Activated CD8-positive, alpha-beta T cell treated with anti-CD3 and anti-CD28 coated beads, Interleukin-2, amount 10 ng/mL, durations not matched to agents 7 days and 5 days (primary cell): ENCODE data around the gene AMN1. TPM values are rescaled to one million over a fixed set of nuclear protein-coding genes. Genes with fewer than 3 reads are reported as not detected.
"Not testable (repeated sequence)": the region's sequence is repeated elsewhere in the genome, so short reads cannot be mapped to it uniquely, and the experiment has no call there.

Experiments
- ATAC-seq: fragments of 150-1000 bp; cut with Tn5 transposase; one replicate; pipeline ENCODE4 v1.10.0; 2021; ENCODE audit warnings: moderate library complexity
- CTCF ChIA-PET: fragments of 350-600 bp; sonication (Branson Sonifier 250); formaldehyde crosslinking; loops from one replicate; lab custom pipeline; 2021; ENCODE audit warnings: antibody characterized with exemption; lab: Charles Lee
- POLR2A ChIA-PET: fragments of 350-600 bp; sonication (Branson Sonifier 250); formaldehyde crosslinking; loops from one replicate; lab custom pipeline; 2021; ENCODE audit warnings: antibody characterized with exemption; lab: Charles Lee
- DNase-seq: peaks from one replicate; pipeline ENCODE4 v3.0.0-alpha.2; 2020
- H3K27ac Mint-ChIP-seq: one replicate; pipeline ENCODE4 v1.8.0; 2021; ENCODE audit warnings: mild to moderate bottlenecking, mixed read lengths
- H3K27me3 Mint-ChIP-seq: one replicate; pipeline ENCODE4 v1.8.0; 2021; ENCODE audit warnings: low read depth, mixed read lengths
- H3K36me3 Mint-ChIP-seq: one replicate; pipeline ENCODE4 v1.8.0; 2021; ENCODE audit warnings: low read depth, mixed read lengths
- H3K4me1 Mint-ChIP-seq: one replicate; pipeline ENCODE4 v1.8.0; 2021; ENCODE audit warnings: low read depth, mixed read lengths
- H3K4me3 Mint-ChIP-seq: one replicate; pipeline ENCODE4 v1.8.0; 2021; ENCODE audit warnings: mild to moderate bottlenecking, mixed read lengths
- H3K9me3 Mint-ChIP-seq: one replicate; pipeline ENCODE4 v1.8.0; 2022; ENCODE audit warnings: mixed read lengths; ENCODE audit not compliant: insufficient read depth
- total RNA-seq, 2 experiments: library from RNA; stranded (reverse); gene quantifications; one replicate each; pipeline ENCODE4 v1.2.3, GENCODE V29; 2021

AMN1 gene
- total RNA-seq, 2 experiments from 2014 or later = 3.4 to 3.5 TPM

DNA sequence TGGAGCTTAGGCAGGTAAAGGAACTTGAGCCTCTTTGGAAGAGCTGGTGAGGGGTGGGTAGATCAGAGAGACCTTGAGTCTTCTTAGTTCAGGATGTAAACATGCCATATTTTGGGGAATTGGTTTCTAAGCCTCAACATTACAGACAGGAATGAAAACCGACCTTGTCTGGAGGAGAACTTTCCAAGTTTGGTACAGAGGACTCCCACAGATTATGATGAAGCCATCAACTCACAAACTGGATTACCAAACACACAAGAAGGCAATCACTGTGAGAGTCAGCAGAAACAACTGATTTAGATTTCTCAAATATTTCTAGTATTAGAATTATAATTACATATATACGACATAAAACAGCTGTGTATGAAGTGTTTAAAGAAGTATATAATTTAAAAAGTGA, 22.3 kb upstream of the AMN1 start:
- DNase-seq = no peak
- Mint-ChIP-seq H3K36me3 (peaks cover 19% of the 10 kb centered on the region), H3K27ac (no peak overlapping the region), H3K4me1 (peaks cover 45% of the 10 kb centered on the region), H3K4me3 (no peak overlapping the region), H3K27me3 (no peaks in the 10 kb centered on the region), H3K9me3 (peaks cover 16% of the 10 kb centered on the region)
- ChIA-PET CTCF (interaction anchor here (0.7 kb wide), 1 partner anchor 68 kb away, joined by 4 read pairs; no protein-coding TSS in a partner anchor), POLR2A (no interaction called here)
- ATAC-seq = no peak

DNA sequence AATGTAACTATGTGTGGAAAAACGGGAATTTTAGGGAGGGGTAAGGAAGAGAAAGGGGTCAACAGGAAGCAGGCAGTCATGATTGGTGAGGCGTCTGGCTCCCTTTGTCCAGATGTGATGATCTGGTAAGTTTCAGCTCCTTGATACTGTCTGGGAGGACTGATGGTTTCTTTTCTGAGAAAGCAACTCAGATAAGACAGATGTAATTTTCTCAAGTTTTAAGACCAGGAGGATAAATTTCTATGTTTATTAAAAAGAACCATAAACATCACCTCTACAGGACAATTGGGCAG, 21.9 kb upstream of the AMN1 start:
- Mint-ChIP-seq H3K4me3 (no peak overlapping the region), H3K27me3 (no peaks in the 10 kb centered on the region), H3K9me3 (peaks cover 16% of the 10 kb centered on the region), H3K36me3 (peaks cover 22% of the 10 kb centered on the region), H3K4me1 (peaks cover 48% of the 10 kb centered on the region), H3K27ac (peak overlapping the region; percentile 46)
- ATAC-seq = no peak
- no peak for DNase-seq
- ChIA-PET POLR2A (interaction anchor here (0.6 kb wide), 1 partner anchor 328 kb away, joined by 4 read pairs; no protein-coding TSS in a partner anchor), CTCF (no interaction called here)

DNA sequence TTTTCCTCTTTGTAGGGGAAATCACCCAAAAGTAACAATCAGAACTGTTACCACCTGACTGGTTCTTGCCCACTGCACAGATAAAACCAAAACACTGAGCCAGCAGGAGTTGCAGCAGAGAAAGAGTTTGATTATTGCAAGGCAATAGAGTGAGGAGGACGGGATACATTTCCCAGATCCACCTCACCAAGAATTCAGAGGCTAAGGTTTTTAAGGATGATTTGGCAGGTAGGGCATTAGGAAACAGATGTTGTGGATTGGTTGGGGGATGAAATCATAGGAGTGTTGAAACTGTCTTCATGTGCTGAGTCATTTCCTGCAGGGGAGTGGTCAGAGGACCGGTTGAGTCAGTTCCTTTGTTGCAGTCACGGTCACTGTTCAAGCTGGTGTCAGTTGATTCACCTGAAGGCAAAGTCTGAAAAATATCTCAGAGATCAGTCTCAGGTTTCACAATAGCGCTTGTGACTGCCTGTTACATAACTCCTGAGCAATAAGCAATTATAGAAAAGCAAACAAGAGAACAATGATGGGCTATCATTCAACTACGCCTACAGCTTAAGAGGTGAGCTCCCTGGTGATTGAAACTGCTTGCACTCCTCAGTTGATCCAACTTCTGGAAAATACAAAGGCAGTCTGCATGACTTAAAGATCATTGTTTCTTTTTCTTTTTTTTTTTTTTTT, 20.3 kb upstream of the AMN1 start:
- Mint-ChIP-seq H3K4me1 (peaks cover 48% of the 10 kb centered on the region), H3K36me3 (peaks cover 22% of the 10 kb centered on the region), H3K27me3 (no peaks in the 10 kb centered on the region), H3K9me3 (peaks cover 16% of the 10 kb centered on the region), H3K27ac (peak overlapping the region; percentile 75), H3K4me3 (peak overlapping the region; percentile 1)
- CTCF ChIA-PET = interaction anchor here (1.8 kb wide), 1 partner anchor 15 kb away, joined by 6 read pairs; no protein-coding TSS in a partner anchor
- DNase-seq (peak; percentile 81), ATAC-seq (peak; percentile 84)
- POLR2A ChIA-PET = interaction anchor here (0.8 kb wide), 1 partner anchor 21 kb away, joined by 3 read pairs; no protein-coding TSS in a partner anchor

DNA sequence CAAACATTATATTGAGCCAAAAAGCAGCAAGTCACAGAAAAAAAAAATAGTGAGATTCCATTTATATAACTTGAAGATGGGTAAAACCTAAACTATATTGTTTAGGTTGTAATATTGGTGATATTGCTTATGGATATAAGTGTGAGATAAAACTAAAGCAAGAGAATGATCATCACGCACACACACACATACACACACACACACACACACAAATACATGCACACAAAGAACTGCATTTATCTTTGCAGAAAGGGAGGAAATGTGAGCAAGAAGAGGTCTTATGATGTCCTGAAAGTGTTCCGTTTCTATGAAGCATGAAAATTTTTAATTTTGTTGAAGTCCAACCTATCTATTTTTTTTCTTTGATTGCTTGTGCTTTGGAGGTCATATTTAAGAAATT, 16.4 kb upstream of the AMN1 start:
- ChIA-PET POLR2A (interaction anchor here (1.1 kb wide), 1 partner anchor 16 kb away, joined by 3 read pairs; the partner anchor contains the start of gene AMN1), CTCF (no interaction called here)
- ATAC-seq = no peak
- Mint-ChIP-seq H3K27ac (no peak overlapping the region), H3K27me3 (no peaks in the 10 kb centered on the region), H3K9me3 (peaks cover 7% of the 10 kb centered on the region), H3K36me3 (peaks cover 18% of the 10 kb centered on the region), H3K4me1 (peaks cover 36% of the 10 kb centered on the region), H3K4me3 (no peak overlapping the region)
- no peak for DNase-seq

DNA sequence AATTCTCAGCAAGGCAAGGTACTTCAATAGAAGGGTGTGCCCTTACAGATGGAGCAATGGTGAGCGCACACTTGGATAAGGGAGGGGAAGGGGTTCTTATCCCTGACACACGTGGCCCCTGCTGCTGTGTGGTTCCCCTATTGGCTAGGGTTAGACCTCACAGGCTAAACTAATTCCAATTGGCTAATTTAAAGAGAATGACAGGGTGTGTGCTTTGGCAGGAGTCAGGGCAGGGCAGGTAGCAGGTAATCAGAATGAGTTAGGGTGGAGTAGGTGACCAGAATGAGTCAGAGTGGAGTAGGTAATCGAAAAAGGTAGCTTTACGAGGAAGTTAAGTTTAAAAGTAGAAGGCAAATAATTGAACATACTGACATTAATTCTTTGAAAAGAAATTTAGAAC, 15.5 kb upstream of the AMN1 start:
- Mint-ChIP-seq H3K36me3 (peaks cover 15% of the 10 kb centered on the region), H3K4me1 (peaks cover 34% of the 10 kb centered on the region)
- ATAC-seq, H3K27me3 Mint-ChIP-seq, CTCF ChIA-PET, H3K27ac Mint-ChIP-seq, H3K4me3 Mint-ChIP-seq, H3K9me3 Mint-ChIP-seq, DNase-seq: not testable (repeated sequence)
- POLR2A ChIA-PET = interaction anchor here (1.1 kb wide), 1 partner anchor 15 kb away, joined by 3 read pairs; the partner anchor contains the start of gene AMN1

DNA sequence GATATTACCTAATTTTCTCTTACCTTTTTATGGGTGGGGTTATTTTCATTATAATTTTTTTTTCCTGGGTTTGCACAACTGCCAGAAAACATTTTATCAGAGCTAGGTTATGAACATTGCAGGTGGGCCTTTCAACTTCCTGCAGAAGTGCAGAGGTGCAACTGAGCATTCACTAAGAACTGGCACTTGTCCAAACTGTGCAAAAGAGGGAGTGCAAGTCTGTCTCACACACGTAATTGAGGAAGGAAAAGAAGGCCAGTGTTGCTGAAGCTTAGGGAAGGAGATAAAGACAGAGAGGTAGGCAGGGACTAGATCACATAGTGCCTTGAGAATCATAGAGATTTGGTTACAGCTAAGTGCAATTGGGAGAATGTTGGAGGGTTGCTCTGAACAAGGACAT, 14.1 kb upstream of the AMN1 start:
- no peak overlapping the region for H3K27ac Mint-ChIP-seq
- H3K4me1 Mint-ChIP-seq = peaks cover 25% of the 10 kb centered on the region
- no peaks in the 10 kb centered on the region for H3K27me3 Mint-ChIP-seq
- H3K36me3 Mint-ChIP-seq = peaks cover 4% of the 10 kb centered on the region
- H3K4me3 Mint-ChIP-seq = no peak overlapping the region
- H3K9me3 Mint-ChIP-seq = no peaks in the 10 kb centered on the region
- ChIA-PET CTCF (interaction anchor here (1.3 kb wide), 1 partner anchor 16 kb away, joined by 3 read pairs; no protein-coding TSS in a partner anchor), POLR2A (no interaction called here)
- ATAC-seq (no peak), DNase-seq (no peak)

DNA sequence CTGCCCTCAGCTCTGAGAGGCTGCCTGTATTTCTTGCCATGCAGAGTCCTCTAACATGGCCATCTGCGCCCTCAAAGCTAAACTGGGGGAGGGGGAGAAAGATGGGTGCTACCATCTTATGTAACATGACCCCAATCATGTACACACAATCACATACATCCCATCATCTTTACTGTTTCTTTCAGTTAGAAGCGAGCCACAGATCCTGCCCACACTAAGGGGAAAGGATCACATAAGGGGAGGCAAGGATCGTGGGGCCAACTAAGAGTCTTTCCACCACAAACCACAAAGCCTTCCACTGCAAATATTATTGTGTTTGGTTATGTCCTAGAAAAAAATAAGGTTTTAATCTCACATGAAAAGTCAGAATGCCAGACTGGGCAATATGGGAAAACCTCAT, 11.8 kb upstream of the AMN1 start:
- ATAC-seq = peak; percentile 9
- H3K36me3 Mint-ChIP-seq = peaks cover 2% of the 10 kb centered on the region
- POLR2A ChIA-PET = interaction anchor here (2.5 kb wide), 1 partner anchor 11 kb away, joined by 7 read pairs; the partner anchor contains the start of gene AMN1
- H3K27me3 Mint-ChIP-seq = no peaks in the 10 kb centered on the region
- CTCF ChIA-PET = interaction anchor here (1.1 kb wide), 1 partner anchor 209 kb away, joined by 3 read pairs; no protein-coding TSS in a partner anchor
- peaks cover 19% of the 10 kb centered on the region for H3K4me1 Mint-ChIP-seq
- no peak overlapping the region for H3K27ac Mint-ChIP-seq
- no peak overlapping the region for H3K4me3 Mint-ChIP-seq
- no peak for DNase-seq
- H3K9me3 Mint-ChIP-seq = no peaks in the 10 kb centered on the region

DNA sequence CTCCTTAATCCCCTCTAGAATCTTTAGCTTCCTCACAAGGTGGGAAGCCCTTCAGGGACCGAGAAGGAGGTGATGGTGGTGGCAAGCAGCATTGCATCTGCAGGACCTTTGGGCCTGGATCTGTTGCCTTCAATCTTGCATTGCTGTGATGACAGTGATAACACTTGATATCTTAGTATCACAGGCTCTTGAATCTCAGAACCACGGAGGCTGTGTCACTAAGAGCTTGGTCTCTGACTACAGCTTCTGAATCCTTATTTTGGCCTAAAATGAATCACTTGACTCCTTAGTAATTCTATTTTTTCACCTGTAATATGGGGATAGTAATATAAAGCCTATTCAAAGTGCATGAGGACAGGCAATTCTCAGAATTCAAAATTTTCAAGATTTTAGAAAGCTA, 8.9 kb upstream of the AMN1 start:
- Mint-ChIP-seq H3K27ac (no peak overlapping the region), H3K27me3 (no peaks in the 10 kb centered on the region), H3K4me1 (peaks cover 36% of the 10 kb centered on the region), H3K9me3 (no peaks in the 10 kb centered on the region), H3K36me3 (peaks cover 11% of the 10 kb centered on the region), H3K4me3 (no peak overlapping the region)
- CTCF ChIA-PET = no interaction called here
- DNase-seq = no peak
- ATAC-seq = no peak
- POLR2A ChIA-PET = interaction anchor here (1.5 kb wide), 2 partner anchors 9 kb away, joined by 4 to 6 read pairs; partner anchors contain the start of gene AMN1

DNA sequence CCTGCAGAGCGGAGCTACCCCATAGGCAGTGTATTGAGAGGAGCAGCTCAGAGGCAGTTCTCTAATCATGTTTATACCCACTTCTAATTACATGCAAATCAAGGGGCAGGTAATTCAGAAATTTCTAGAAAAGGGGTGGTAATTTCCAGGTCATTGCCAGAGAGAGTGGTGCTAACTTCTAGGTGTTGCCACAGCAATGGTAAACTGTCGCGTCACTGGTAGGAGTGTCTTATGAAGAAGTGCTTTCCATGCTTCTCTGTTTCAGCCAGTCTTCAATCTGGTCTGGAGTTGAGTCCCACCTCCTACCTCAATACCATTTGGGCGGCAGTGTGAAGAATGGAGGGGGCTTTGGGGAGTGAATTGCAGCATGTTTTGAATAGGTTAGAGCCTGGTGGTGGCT, 8.5 kb upstream of the AMN1 start:
- Mint-ChIP-seq H3K27me3 (no peaks in the 10 kb centered on the region), H3K4me1 (peaks cover 36% of the 10 kb centered on the region), H3K4me3 (no peak overlapping the region), H3K36me3 (peaks cover 11% of the 10 kb centered on the region), H3K9me3 (no peaks in the 10 kb centered on the region), H3K27ac (no peak overlapping the region)
- CTCF ChIA-PET = no interaction called here
- DNase-seq (no peak), ATAC-seq (no peak)
- POLR2A ChIA-PET = interaction anchor here (1.5 kb wide), 2 partner anchors 8 to 9 kb away, joined by 4 to 6 read pairs; partner anchors contain the start of gene AMN1

DNA sequence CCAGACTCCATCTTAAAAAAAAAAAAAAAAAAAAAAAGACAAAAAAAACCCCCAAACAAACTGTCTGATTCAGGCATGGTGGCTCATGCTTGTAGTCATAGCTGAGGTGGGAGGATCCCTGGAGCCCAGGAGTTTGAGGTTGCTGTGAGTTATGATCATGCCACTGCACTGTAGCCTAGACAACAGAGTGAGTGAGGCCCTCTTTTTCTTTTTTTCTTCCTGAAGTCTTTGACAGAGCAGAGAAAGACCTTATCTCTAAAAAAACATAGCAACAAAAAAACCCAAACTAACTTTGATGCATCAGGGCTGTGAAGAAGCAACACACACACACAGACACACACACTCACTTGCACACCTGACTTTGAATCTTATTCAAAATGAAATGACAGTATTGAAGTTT, 7.7 kb upstream of the AMN1 start:
- CTCF ChIA-PET = no interaction called here
- Mint-ChIP-seq H3K27ac (peak overlapping the region; percentile 43), H3K4me3 (no peak overlapping the region), H3K27me3 (no peaks in the 10 kb centered on the region), H3K4me1 (peaks cover 36% of the 10 kb centered on the region), H3K9me3 (peaks cover 2% of the 10 kb centered on the region), H3K36me3 (peaks cover 17% of the 10 kb centered on the region)
- ATAC-seq = peak; percentile 79
- POLR2A ChIA-PET = interaction anchor here (1.5 kb wide), 2 partner anchors 7 to 10 kb away, joined by 4 to 6 read pairs; partner anchors contain the start of gene AMN1
- peak; percentile 58 for DNase-seq

DNA sequence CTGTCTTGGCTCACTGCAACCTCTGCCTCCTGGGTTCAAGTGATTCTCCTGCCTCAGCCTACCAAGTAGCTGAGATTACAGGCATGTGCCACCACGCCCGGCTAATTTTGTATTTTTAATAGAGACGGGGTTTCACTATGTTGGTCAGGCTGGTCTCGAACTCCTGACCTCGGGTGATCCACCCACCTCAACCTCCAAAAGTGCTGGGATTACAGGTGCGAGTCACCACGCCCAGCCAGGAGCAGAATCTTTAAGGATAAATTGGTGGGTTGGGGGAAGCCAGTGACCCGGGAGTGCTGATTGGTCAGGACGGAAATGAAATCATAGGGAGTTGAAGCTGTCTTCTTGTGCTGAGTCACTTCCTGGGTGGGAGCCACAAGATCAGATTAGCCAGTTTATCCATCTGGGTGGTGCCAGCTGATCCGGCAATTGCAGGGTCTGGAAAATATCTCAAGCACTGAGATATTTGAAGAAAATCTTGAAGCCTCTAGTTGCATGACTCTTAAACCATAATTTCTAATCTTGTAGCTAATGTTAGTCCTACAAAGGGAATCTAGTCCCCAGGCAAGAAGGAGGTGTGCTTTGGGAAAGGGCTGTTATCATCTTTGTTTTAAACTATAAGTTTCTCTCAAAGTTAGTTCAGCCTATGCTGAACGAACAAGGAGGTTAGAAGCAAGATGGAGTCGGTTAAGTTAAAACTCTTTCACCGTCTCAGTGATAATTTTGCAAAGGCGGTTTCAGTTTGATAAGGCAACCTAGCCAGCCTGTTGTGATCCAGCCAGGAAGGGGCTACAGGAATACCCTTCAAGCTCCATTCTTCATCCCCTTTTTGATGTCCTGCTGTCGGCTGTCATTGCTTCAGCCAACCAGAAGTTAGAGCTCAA, 5.0 kb upstream of the AMN1 start:
- CTCF ChIA-PET = interaction anchor here (2.0 to 2.1 kb wide), 2 partner anchors 13 to 16 kb away, joined by 5 to 6 read pairs; no protein-coding TSS in a partner anchor
- not testable (repeated sequence) for H3K27me3 Mint-ChIP-seq

More for the DNA sequence above, 5.0 kb upstream of the AMN1 start:
- peaks cover 44% of the 10 kb centered on the region for H3K4me1 Mint-ChIP-seq
- H3K36me3 Mint-ChIP-seq = peaks cover 35% of the 10 kb centered on the region
- not testable (repeated sequence) for H3K4me3 Mint-ChIP-seq, ATAC-seq, DNase-seq
- POLR2A ChIA-PET = interaction anchor here (1.6 kb wide), 1 partner anchor 225 kb away, joined by 5 read pairs; the partner anchor contains the start of gene RESF1
- H3K27ac Mint-ChIP-seq = peak overlapping the region; percentile 45
- peaks cover 22% of the 10 kb centered on the region for H3K9me3 Mint-ChIP-seq
